SK-N-MC (cell line): ENCODE results near the gene IL31.

Source experiments
- DNase-seq: peaks from one replicate; pipeline ENCODE4 v3.0.0-alpha.2; 2011; ENCODE audit warnings: low read depth, low spot score
- H3K27ac ChIP-seq: fragments of 200-600 bp; sonication (generic); 2 replicates; pipeline ENCODE4 v1.5.1; 2016; ENCODE audit warnings: mixed run types
- H3K36me3 ChIP-seq: fragments of 200-600 bp; sonication (generic); 2 replicates; pipeline ENCODE4 v1.6.1; 2017; ENCODE audit warnings: antibody characterized with exemption, low read length, mixed read lengths; ENCODE audit not compliant: insufficient read depth
- H3K4me3 ChIP-seq: fragments of 200-600 bp; sonication (generic); 2 replicates; pipeline ENCODE4 v1.5.1; 2016
- H3K9ac ChIP-seq: fragments of 200-600 bp; sonication (generic); 2 replicates; pipeline ENCODE4 v1.8.0; 2017; ENCODE audit warnings: mixed run types, mixed read lengths; ENCODE audit not compliant: insufficient read length
- H3K9me3 ChIP-seq: fragments of 200-600 bp; sonication (generic); 2 replicates; pipeline ENCODE4 v1.6.1; 2017; ENCODE audit warnings: low read depth, mild to moderate bottlenecking, antibody characterized with exemption, low read length, moderate library complexity, mixed read lengths
- EZH2 ChIP-seq: fragments of 200-600 bp; sonication (generic); IDR thresholded peaks from one replicate; pipeline ENCODE4 v1.6.1; 2017; ENCODE audit warnings: antibody characterized with exemption
- FOXP2 ChIP-seq: optimal IDR thresholded peaks from 2 replicates; pipeline ENCODE3; 2011; ENCODE audit warnings: mild to moderate bottlenecking, moderate library complexity; ENCODE audit not compliant: insufficient read depth; ENCODE audit errors: extremely low read length, control extremely low read depth
- POLR2AphosphoS5 ChIP-seq: IDR thresholded peaks from 2 replicates; pipeline ENCODE4 v1.6.1; 2012; ENCODE audit warnings: mild to moderate bottlenecking, low read depth, low read length, borderline replicate concordance

Gene IL31

GRCh38 chr12:122199484-122200355 is 25.7 kb upstream of the IL31 start:
- DNase-seq = no peak
- H3K9me3 ChIP-seq = no peaks in the 10 kb centered on the region; the same call in 1 of the 2 replicates
- no peak overlapping the region for H3K9ac ChIP-seq
- TF ChIP-seq POLR2AphosphoS5 (no peak), FOXP2 (no peak), EZH2 (no peak)
- H3K36me3 ChIP-seq = no peaks in the 10 kb centered on the region
- H3K27ac ChIP-seq = no peak overlapping the region
- peak overlapping the region; percentile 57; the same call in 1 of the 2 replicates for H3K4me3 ChIP-seq

GRCh38 chr12:122197612-122197966 is 23.6 kb upstream of the IL31 start:
- H3K27ac ChIP-seq = no peak overlapping the region
- H3K9me3 ChIP-seq = no peaks in the 10 kb centered on the region; the same call in 1 of the 2 replicates
- DNase-seq = no peak
- H3K4me3 ChIP-seq = no peak overlapping the region
- TF ChIP-seq EZH2 (no peak), POLR2AphosphoS5 (no peak), FOXP2 (no peak)
- no peak overlapping the region for H3K9ac ChIP-seq
- no peaks in the 10 kb centered on the region for H3K36me3 ChIP-seq

- DNase-seq = no peak
- H3K36me3 ChIP-seq = no peaks in the 10 kb centered on the region
- no peak overlapping the region for H3K9ac ChIP-seq
- TF ChIP-seq EZH2 (no peak), FOXP2 (no peak), POLR2AphosphoS5 (no peak)
- no peak overlapping the region for H3K27ac ChIP-seq
- H3K9me3 ChIP-seq = no peaks in the 10 kb centered on the region; the same call in 1 of the 2 replicates
- no peak overlapping the region for H3K4me3 ChIP-seq
These were observed 21.4 kb upstream of the IL31 start for GRCh38 chr12:122195405-122195804.

GRCh38 chr12:122194804-122195203 is 20.8 kb upstream of the IL31 start:
- Histone ChIP-seq H3K27ac (no peak overlapping the region), H3K9me3 (no peaks in the 10 kb centered on the region; the same call in 1 of the 2 replicates), H3K4me3 (no peak overlapping the region), H3K9ac (no peak overlapping the region), H3K36me3 (no peaks in the 10 kb centered on the region)
- TF ChIP-seq FOXP2 = no peak
- TF ChIP-seq POLR2AphosphoS5 = no peak
- no peak for TF ChIP-seq EZH2
- no peak for DNase-seq

- TF ChIP-seq FOXP2 = no peak
- no peak for TF ChIP-seq EZH2
- DNase-seq = no peak
- no peaks in the 10 kb centered on the region; the same call in 1 of the 2 replicates for H3K9me3 ChIP-seq
- no peaks in the 10 kb centered on the region for H3K36me3 ChIP-seq
- no peak overlapping the region for H3K27ac ChIP-seq
- no peak overlapping the region for H3K4me3 ChIP-seq
- no peak overlapping the region for H3K9ac ChIP-seq
These were observed 18.4 kb upstream of the IL31 start for GRCh38 chr12:122192441-122192840.

- Histone ChIP-seq H3K9ac (no peak overlapping the region), H3K9me3 (no peaks in the 10 kb centered on the region; the same call in 1 of the 2 replicates), H3K36me3 (no peaks in the 10 kb centered on the region), H3K4me3 (no peak overlapping the region), H3K27ac (no peak overlapping the region)
- no peak for DNase-seq
- TF ChIP-seq FOXP2 (no peak), POLR2AphosphoS5 (no peak), EZH2 (no peak)
These were observed 17.0 kb upstream of the IL31 start for GRCh38 chr12:122190842-122191668.

GRCh38 chr12:122189626-122190475 is 15.8 kb upstream of the IL31 start:
- H3K36me3 ChIP-seq = no peaks in the 10 kb centered on the region
- DNase-seq = no peak
- no peaks in the 10 kb centered on the region for H3K9me3 ChIP-seq
- no peak overlapping the region for H3K27ac ChIP-seq
- H3K4me3 ChIP-seq = no peak overlapping the region
- no peak overlapping the region for H3K9ac ChIP-seq
- no peak for TF ChIP-seq EZH2
- no peak for TF ChIP-seq POLR2AphosphoS5
- TF ChIP-seq FOXP2 = no peak
